NT2/D1 (cell line): ENCODE data around the gene DENND1C.

ENCODE experiments used
- YY1 ChIP-seq: IDR thresholded peaks from 2 replicates; pipeline ENCODE4 v1.6.1; 2011; ENCODE audit not compliant: insufficient read length, insufficient read depth
- ZNF274 ChIP-seq: IDR thresholded peaks from 2 replicates; pipeline ENCODE4 v1.6.1; 2011; ENCODE audit warnings: mild to moderate bottlenecking, low read depth, low read length

GRCh38 chr19:6424195-6424938, 57.2 kb downstream of the DENND1C start, which contains the start of gene KHSRP:
- TF ChIP-seq ZNF274 = no peak
- TF ChIP-seq YY1 = no peak
